Prostate gland (tissue), 2 donors: ENCODE results near the gene PNP.

Source experiments
- CTCF ChIP-seq, 4 experiments: fragments of 200-600 bp in 2 of 4; fragments of 450-650 bp in 2 of 4; sonication (generic) in 2 of 4; IDR thresholded peaks; 1 replicate in 3 of 4; 2 replicates in 1 of 4; pipeline ENCODE4 v1.5.1; 2016 to 2019; ENCODE audit warnings: antibody characterized with exemption in 4 of 4, mild to moderate bottlenecking in 2 of 4, moderate library complexity in 2 of 4
- POLR2A ChIP-seq: fragments of 450-650 bp; IDR thresholded peaks from one replicate; pipeline ENCODE4 v1.6.1; 2016; ENCODE audit warnings: antibody characterized with exemption, mild to moderate bottlenecking
- POLR2AphosphoS5 ChIP-seq: sonication (generic); formaldehyde crosslinking; IDR thresholded peaks from one replicate; pipeline ENCODE4 v1.6.1; 2017; ENCODE audit warnings: antibody characterized with exemption

DNA sequence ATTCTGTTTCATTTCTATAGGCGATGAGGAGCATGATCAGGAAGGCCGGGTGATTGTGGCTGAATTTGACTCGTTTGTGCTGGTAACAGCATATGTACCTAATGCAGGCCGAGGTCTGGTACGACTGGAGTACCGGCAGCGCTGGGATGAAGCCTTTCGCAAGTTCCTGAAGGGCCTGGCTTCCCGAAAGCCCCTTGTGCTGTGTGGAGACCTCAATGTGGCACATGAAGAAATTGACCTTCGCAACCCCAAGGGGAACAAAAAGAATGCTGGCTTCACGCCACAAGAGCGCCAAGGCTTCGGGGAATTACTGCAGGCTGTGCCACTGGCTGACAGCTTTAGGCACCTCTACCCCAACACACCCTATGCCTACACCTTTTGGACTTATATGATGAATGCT is 12.2 kb upstream of the PNP start:
- TF ChIP-seq CTCF (IDR thresholded peaks at IDR 0.05) (no peak), POLR2A (no peak), POLR2AphosphoS5 (no peak)
